GM21529 (cell line): ENCODE data around the gene FAM185A.
"Not testable (repeated sequence)": the region's sequence is repeated elsewhere in the genome, so short reads cannot be mapped to it uniquely, and the experiment has no call there.

Experiments used
- ATAC-seq: cut with Tn5 transposase; IDR thresholded peaks from one replicate; pipeline ENCODE4 v1.9.1; 2021; ENCODE audit not compliant: unreplicated experiment

Gene FAM185A

GRCh38 chr7:102748605-102749444, at the start of gene FAM185A:
Gene FAM185A (plus strand): TSS chr7:102748999. CDS start chr7:102749208, 209 bp downstream.
- ATAC-seq = peak; percentile 99

DNA sequence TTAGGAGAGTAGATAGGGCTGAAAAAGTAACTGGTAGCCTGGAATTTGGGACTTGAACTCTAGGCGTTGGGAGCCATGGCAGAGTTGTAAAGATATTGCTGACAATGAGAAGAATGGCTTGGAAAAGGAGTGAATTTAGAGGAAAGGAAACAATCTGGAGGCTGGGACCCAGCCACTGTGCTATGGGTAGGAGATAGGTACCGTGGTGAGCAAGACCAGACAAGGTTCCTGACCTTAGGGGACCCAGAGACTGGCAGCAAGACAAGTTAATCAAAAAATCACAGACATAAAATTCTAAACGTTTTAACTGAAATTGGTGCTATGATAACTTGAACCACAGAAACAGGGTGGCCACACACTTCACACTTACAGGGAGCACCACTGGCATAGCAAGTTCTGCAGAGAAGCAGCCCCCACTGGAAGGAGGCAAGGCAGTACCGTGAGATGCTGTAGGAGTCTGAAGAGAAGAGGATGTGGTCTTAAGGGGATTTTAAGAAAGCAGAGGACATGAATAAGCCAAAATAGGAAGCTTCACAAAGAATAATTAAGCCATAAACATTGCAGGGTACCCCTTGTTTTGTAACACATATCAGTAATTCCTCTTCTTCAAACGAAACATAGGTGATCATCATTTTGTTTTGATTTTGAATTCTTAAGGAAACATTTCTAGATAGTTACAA, 35.6 kb upstream of the FAM185A start:
- ATAC-seq = peak; percentile 64

GRCh38 chr7:102713691-102714080, 35.1 kb upstream of the FAM185A start:
- ATAC-seq = peak; percentile 82

GRCh38 chr7:102714774-102715522, 33.9 kb upstream of the FAM185A start:
- not testable (repeated sequence) for ATAC-seq

DNA sequence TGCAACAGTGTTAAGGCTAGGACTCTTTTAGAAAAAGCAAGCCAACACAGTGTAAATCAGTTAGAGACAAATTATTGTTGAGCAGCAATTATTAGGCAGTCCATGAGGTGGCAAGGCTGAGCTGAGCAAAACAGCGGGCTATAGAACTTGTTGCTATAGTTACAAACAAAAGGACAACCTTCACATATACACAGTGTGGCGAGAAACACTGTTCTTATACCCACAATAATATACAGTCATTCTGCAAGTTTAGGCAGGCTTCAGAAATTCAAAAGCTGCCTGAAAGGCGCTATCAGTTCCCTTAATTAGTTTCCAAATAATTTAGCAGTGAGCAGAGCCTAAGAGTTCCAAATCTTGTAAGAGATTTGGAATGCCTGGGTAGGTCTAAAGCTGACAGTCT, 33.1 kb upstream of the FAM185A start:
- ATAC-seq = peak; percentile 58

GRCh38 chr7:102718491-102718890, 30.3 kb upstream of the FAM185A start:
- not testable (repeated sequence) for ATAC-seq

- not testable (repeated sequence) for ATAC-seq
These were observed 22.6 kb upstream of the FAM185A start for GRCh38 chr7:102726170-102726569.

DNA sequence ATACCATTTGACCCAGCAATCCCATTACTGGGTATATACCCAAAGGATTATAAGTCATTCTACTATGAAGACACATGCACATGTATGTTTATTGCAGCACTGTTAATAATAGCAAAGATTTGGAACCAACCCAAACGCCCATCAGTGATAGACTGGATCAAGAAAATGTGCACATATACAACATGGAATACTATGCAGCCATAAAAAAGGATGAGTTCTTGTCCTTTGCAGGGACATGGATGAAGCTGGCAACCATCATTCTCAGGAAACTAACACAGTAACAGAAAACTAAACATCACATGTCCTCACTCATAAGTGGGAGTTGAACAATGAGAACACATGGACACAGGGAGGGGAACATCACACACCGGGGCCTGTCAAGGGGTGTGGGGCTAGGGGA, 19.1 kb upstream of the FAM185A start:
- ATAC-seq = not testable (repeated sequence)

- not testable (repeated sequence) for ATAC-seq
These were observed 18.4 kb upstream of the FAM185A start for GRCh38 chr7:102730431-102730830.

DNA sequence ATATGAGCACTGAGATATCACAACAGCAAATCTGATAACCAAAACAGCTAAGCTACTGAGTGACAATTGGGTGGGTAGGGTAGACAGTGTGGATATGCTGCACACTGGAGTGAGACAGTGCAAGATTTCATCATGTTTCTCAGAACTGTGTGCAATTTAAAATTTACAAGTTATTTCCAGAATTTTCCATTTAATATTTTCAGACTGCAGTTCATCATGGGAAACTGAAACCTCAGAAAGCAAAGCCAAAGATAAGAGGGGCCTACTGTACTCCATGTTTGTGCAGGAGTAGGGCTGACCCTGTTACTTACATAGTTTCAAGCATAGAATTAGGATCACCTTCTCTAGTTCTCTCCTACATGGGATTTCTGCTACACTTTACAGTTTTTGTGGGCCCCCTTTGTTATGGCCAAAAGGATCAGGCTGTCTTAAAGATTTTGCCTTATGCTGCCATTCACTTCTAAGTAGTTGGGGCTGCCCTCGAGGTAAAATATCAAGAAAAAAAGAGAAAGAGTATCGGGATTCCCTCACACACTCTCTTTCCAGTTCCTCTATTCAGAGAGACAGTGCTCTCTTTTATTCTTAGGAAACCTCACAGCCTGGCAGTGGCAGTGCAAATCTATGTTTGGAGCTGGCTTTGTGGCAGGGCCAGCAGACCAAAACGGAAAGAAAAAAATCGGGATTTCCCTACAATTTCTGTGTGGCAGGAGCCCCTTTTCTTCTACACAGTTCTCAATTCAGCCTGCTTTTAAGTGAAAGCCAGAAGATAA, 6.6 kb upstream of the FAM185A start:
- peak; percentile 51 for ATAC-seq

GRCh38 chr7:102743861-102744260, 4.9 kb upstream of the FAM185A start:
- not testable (repeated sequence) for ATAC-seq

GRCh38 chr7:102745494-102746288, 3.1 kb upstream of the FAM185A start:
- not testable (repeated sequence) for ATAC-seq

GRCh38 chr7:102749445-102749786, 617 bp downstream of the FAM185A start:
- not testable (repeated sequence) for ATAC-seq

GRCh38 chr7:102758227-102758626, 9.4 kb downstream of the FAM185A start:
- not testable (repeated sequence) for ATAC-seq

- not testable (repeated sequence) for ATAC-seq
These were observed 11.1 kb downstream of the FAM185A start for GRCh38 chr7:102759934-102760333.

DNA sequence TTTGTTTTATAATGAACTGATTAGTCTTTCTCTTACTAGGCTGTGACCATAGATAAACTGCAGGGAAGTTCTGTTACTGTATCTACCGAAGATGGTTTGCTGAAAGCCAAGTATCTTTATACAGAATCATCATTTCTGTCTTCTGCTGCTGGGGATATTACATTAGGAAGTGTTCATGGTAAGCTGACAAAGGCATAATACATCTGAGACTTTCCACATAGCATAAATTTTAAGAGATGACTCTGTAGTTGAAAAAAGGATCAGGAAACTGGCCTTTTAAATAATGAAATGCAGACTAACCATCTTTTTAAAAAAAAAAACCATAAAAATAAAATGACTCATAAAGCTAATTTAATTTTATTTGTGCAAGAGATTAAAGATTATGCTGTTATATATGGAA, 12.4 kb downstream of the FAM185A start:
- ATAC-seq = not testable (repeated sequence)

GRCh38 chr7:102763295-102763905, 14.6 kb downstream of the FAM185A start:
- not testable (repeated sequence) for ATAC-seq

- ATAC-seq = not testable (repeated sequence)
These were observed 20.9 kb downstream of the FAM185A start for GRCh38 chr7:102769657-102770192.

- ATAC-seq = peak; percentile 76
These were observed 21.7 kb downstream of the FAM185A start for GRCh38 chr7:102770467-102770866.
